Measurements from ENCODE around the gene COMMD9. TPM values are rescaled to one million over a fixed set of nuclear protein-coding genes. Genes with fewer than 3 reads are reported as not detected.

Gene COMMD9
- total and polyA plus RNA-seq, 2 of the 8 experiments (the other 6 are each of a cell fraction or from before 2014, with no cell fraction given) = 42.5 to 49.1 TPM

DNA sequence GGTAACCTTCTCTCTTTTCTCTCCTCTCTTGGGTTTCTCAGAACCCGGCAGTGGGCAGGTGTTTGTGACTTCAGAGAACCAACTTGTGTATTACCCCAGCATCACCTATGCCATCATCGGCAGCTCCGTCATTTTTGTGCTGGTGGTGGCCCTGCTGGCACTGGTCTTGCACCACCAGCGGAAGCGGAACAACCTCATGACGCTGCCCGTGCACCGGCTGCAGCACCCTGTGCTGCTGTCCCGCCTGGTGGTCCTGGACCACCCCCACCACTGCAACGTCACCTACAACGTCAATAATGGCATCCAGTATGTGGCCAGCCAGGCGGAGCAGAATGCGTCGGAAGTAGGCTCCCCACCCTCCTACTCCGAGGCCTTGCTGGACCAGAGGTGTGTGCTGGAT is 62.2 kb downstream of the COMMD9 start (continued):
- TF ChIP-seq, protein P1, sequence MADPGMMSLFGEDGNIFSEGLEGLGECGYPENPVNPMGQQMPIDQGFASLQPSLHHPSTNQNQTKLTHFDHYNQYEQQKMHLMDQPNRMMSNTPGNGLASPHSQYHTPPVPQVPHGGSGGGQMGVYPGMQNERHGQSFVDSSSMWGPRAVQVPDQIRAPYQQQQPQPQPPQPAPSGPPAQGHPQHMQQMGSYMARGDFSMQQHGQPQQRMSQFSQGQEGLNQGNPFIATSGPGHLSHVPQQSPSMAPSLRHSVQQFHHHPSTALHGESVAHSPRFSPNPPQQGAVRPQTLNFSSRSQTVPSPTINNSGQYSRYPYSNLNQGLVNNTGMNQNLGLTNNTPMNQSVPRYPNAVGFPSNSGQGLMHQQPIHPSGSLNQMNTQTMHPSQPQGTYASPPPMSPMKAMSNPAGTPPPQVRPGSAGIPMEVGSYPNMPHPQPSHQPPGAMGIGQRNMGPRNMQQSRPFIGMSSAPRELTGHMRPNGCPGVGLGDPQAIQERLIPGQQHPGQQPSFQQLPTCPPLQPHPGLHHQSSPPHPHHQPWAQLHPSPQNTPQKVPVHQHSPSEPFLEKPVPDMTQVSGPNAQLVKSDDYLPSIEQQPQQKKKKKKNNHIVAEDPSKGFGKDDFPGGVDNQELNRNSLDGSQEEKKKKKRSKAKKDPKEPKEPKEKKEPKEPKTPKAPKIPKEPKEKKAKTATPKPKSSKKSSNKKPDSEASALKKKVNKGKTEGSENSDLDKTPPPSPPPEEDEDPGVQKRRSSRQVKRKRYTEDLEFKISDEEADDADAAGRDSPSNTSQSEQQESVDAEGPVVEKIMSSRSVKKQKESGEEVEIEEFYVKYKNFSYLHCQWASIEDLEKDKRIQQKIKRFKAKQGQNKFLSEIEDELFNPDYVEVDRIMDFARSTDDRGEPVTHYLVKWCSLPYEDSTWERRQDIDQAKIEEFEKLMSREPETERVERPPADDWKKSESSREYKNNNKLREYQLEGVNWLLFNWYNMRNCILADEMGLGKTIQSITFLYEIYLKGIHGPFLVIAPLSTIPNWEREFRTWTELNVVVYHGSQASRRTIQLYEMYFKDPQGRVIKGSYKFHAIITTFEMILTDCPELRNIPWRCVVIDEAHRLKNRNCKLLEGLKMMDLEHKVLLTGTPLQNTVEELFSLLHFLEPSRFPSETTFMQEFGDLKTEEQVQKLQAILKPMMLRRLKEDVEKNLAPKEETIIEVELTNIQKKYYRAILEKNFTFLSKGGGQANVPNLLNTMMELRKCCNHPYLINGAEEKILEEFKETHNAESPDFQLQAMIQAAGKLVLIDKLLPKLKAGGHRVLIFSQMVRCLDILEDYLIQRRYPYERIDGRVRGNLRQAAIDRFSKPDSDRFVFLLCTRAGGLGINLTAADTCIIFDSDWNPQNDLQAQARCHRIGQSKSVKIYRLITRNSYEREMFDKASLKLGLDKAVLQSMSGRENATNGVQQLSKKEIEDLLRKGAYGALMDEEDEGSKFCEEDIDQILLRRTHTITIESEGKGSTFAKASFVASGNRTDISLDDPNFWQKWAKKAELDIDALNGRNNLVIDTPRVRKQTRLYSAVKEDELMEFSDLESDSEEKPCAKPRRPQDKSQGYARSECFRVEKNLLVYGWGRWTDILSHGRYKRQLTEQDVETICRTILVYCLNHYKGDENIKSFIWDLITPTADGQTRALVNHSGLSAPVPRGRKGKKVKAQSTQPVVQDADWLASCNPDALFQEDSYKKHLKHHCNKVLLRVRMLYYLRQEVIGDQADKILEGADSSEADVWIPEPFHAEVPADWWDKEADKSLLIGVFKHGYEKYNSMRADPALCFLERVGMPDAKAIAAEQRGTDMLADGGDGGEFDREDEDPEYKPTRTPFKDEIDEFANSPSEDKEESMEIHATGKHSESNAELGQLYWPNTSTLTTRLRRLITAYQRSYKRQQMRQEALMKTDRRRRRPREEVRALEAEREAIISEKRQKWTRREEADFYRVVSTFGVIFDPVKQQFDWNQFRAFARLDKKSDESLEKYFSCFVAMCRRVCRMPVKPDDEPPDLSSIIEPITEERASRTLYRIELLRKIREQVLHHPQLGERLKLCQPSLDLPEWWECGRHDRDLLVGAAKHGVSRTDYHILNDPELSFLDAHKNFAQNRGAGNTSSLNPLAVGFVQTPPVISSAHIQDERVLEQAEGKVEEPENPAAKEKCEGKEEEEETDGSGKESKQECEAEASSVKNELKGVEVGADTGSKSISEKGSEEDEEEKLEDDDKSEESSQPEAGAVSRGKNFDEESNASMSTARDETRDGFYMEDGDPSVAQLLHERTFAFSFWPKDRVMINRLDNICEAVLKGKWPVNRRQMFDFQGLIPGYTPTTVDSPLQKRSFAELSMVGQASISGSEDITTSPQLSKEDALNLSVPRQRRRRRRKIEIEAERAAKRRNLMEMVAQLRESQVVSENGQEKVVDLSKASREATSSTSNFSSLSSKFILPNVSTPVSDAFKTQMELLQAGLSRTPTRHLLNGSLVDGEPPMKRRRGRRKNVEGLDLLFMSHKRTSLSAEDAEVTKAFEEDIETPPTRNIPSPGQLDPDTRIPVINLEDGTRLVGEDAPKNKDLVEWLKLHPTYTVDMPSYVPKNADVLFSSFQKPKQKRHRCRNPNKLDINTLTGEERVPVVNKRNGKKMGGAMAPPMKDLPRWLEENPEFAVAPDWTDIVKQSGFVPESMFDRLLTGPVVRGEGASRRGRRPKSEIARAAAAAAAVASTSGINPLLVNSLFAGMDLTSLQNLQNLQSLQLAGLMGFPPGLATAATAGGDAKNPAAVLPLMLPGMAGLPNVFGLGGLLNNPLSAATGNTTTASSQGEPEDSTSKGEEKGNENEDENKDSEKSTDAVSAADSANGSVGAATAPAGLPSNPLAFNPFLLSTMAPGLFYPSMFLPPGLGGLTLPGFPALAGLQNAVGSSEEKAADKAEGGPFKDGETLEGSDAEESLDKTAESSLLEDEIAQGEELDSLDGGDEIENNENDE (IDR thresholded peaks at IDR 0.05; ENCODE audit: insufficient replicate concordance, low read length) = no peak
- TF ChIP-seq KDM1A (IDR thresholded peaks at IDR 0.05; ENCODE audit: borderline replicate concordance, low read length) (no peak), SP2 (IDR thresholded peaks at IDR 0.05; ENCODE audit: low read length) (no peak), SAP30 (IDR thresholded peaks at IDR 0.05; ENCODE audit: insufficient read depth, insufficient replicate concordance, low read length) (no peak)

Measured in H1 (cell line).